Limb (tissue), 2 donors: ENCODE measurements around the gene CCDC141.

Experiments
- DNase-seq, 2 donors: peaks; one replicate each; pipeline ENCODE4 v3.0.0-alpha.2; 2016; ENCODE audit errors: extremely low spot score in 2 of 2

Gene CCDC141

GRCh38 chr2:178782236-178782635, 267.7 kb downstream of the CCDC141 start:
- DNase-seq, result no peak
